CMK (cell line): Measurements from ENCODE around the gene HRC.
"Not testable (repeated sequence)": the region's sequence is repeated elsewhere in the genome, so short reads cannot be mapped to it uniquely, and the experiment has no call there.

Source experiments
- DNase-seq: peaks from one replicate; pipeline ENCODE4 v3.0.0-alpha.2; 2010; ENCODE audit warnings: low read depth

HRC gene

DNA sequence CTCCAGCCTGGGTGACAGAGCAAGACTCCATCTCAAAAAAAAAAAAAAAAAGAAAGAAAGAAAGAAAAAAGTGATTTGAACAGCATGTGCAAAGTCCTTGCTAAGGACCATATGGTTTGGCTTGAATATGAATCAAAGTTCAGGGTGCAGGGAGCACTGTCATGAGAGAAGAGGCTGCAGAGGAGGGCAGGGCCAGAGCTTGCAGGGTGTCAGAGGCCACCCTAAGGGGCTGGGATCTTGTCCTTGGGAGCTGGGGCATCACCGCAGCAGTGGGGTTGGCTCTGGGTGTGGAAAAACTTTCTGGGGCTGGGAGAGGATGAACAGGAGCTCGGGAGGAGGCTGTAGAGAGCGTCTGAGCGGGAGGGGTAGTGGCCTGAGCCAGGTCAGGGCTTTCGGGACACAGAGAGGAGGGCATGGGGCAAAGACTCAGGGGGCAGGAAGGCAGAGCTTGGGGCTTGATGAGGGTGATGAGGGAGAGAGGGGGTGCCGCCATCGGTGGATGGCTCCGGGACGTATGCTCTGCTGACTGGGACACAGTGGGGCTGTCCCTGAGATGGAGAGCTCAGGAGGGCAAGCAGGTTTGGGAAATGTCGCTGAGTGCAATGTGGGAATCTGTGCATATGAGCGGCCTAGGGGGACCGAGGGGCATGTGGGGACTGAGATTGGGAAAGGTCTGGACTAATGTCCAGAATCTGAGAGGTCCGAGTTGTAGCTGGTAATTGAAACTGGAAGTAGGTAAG lies 5.4 kb upstream of the HRC start:
- no peak for DNase-seq

DNA sequence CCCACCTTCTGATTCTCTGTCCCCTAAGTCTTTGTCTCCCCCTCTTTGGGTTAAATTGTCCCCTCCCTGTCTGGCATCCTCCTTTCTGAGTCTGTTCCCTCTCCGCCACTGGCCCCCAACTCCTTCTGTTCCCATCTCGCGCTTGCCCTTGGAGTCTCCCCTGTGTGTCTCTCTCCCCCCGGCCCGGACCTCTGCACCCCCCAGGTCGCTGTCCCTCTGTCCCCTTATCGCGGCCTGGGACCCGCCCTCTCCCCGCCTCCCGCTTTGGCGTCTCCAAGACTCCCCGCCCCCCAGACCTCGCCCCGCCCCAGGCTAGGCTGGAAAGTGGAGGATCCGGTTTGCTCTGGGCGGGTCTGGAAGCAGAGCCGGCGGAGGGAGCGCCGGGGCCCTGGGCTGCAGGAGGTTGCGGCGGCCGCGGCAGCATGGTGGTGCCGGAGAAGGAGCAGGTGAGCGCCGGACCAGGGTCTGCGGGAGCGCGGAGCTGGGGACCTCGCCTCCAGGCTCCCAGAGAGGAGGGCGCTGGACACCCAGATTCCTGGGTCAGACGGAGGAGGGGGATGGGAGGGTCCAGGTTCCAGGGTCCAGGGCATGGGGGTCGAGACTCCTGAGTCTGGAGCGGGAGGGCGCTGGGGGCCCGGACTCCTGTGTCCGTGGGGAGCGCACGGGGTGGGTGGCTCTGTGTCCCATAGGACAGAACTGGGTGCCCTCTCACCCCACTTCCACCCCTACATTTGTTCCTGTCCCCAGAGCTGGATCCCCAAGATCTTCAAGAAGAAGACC lies 2.4 kb upstream of the HRC start, which contains the start of gene TRPM4:
TSS of gene TRPM4 (plus strand) at position 348 of the 780 bp plus-strand sequence. CDS start at position 423, 75 bp downstream.
- peak; percentile 70 for DNase-seq

DNA sequence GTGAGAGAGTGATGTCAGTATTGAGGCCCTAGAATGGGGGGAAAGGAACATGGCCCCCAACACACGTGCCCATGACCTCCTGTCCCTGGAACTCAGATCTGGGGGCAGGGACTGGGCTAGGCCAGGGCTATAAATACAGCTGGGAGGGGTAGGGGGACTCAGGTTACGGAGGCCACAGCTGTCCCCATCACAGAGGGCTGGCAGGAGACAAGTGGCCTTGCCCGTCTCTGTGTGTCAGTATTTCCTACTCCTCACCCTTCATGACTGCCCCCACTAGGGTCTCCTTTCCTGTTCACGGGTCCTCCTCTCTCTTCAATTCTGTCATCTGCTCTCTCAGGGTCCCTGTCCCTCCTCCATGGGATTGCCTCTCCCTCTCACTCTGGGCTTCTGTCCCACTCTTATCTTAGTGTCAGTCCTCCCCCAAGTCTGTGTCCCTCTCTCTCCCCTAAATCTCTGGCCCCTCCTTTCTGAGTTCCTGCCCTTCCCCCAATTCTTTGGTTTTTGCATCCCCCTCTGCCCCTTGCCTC lies 687 bp upstream of the HRC start:
- DNase-seq = no peak

DNA sequence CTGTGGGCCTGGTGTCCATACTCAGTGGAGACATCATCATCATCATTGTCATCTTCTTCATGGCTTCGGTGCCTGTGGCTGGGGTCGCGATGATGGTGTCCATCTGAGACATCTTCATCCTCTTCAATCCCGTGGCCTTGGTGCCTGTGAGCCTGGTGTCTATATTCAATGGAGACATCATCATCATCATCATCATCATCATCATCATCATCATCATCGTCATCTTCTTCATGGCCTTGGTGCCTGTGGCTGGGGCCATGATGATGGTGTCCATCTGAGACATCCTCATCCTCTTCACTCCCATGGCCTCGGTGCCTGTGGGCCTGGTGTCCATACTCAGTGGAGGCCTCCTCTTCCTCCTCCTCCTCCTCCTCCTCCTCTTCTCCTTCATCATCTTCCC lies 917 bp downstream of the HRC start:
- no peak for DNase-seq

DNA sequence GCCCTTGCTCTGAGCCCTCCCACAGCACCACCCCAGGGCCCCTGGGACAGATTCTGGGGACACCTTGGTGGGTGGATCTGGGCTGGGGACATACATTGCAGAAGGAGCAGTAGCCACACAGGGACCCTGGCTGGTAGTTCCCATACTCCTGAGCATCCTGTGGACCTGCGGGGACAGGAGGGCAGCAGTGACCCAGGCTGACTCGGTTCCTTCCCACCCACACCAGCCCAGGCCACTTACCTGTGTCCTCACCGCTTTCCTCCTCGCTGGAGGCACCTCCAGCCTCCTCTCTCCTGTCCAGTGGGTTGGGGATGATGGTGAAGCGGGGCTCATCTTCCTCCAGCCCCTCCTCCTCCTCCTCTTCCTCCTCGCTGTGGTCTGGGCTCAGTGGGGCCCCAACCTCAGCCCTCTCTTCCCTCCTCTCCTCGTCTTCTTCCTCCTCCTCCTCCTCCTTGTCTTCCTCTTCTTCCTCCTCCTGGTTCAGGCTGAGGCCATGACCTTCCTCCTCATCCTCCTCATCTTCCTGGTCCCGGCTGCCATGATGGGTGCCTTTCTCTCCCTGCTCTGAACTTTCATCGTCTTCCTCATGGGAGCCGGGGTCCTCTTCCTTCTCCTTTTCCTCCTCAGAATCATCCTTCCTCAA lies 1.9 kb downstream of the HRC start:
- no peak for DNase-seq

DNA sequence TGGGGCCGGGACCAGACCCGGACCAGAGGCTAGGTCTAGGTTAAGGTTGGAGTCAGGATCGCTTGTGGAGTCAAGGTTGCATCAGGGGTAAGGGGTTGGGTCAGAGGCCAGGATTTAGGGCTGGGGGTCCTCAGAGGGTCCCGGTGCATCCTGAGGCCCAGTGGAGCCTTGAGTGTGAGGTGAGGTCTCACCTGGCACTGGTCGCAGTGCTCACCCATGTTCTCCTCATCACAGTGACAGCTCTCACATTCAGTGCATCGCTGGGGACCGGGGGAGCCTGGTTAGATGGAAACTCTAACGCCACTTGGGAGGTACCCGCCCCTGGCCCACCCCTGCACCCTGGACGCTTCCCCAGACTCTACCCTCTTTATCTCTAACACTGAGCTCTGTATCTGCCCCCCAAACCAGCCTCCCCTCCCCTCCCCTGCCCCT lies 3.1 kb downstream of the HRC start:
- DNase-seq = no peak

DNA sequence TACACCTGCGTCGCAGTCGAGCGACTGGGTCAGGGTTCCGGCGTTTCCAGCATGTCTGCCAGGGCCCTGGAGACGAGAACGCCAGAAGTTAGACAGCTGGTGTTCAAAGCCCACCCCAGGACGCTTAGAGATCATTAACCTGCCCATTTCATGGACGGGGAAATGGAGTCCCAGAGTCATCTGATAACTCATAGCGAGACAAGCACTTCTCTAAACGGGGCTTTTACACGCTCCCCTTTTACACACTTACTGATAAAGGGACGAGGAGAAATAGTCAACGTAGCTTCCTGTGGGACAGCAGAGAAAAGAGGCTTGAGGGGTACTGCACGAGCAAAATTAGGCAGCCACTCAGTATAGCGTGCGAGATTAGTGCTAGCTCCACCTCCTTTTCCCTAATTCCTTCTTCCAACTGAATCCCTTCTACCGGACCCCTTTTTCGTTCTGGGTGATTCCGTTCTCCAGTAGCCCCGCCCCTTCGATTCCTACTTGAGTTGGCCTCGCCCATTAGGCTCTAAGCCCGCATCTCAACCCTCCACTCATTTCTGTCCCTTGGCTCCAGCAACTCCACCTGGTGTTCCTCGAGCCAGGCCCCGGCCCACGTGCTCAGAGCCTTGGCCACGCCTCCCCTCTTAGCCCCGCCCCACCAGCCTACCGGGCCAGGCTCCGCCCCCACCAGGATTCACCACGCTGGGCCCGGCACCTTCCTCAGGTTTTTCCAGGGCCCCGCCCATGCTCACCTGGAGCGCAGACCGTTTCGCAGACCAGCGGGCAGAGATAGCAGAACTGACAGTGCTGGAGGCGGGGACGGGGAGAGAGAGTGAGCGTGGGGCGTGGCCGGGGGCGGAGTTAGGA lies 3.7 kb downstream of the HRC start:
- DNase-seq = peak; percentile 70

DNA sequence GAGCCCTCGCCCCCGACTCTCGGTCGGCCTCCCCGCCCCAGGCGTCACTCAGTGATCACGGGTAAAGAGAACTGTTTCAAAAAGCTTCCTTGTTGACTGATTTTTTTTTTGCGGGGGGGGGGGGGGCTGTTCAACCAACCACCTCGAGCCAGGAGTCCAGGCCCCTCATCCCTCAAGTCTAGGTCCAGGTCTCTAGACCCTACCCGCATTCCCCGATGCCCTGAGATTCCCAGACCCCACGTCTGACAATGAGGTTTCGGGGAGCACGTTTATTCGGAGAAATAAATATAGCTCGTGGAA lies 4.3 kb downstream of the HRC start:
- no peak for DNase-seq

DNA sequence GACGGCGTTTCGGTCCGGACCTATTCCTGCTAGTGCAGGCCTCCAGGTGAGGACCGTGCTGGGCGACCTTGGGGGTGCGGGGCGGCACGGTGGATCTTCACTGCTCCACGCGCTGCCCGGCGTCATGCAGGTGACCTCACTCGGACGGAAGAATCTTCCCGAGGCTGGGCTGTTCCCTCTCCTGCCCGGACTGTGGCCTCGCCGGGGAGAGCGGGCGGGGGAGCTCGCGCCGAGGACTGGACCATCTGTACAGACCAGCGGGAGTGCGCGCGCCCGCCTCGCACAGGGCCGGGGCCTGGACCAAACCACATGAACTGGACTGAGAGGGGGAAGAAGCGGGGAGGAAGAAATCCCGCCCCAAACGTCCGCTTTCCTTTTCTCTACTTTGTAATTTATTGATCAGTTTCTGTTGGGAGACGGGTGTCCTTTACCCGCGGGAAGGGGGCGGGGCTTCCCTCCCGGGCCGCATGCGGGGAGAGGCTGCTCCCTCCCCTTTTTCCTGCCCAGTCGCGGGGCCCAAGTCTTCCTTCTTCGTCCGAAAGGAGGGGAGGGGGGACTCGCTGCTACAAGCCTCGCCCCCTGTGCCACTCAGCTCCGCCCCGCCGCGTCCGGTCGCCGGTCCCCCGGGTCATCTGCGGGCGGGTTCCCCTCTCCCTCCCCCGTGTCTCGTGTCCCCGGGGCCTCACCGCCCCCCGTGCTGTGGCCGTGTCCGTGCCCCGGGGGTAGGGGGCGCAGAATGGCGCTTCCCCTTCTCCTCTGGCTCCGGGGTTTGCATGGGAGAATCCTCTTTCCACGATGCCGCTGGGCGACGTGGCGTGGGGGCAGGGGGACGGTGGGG lies 4.9 kb downstream of the HRC start:
- peak; percentile 91 for DNase-seq

DNA sequence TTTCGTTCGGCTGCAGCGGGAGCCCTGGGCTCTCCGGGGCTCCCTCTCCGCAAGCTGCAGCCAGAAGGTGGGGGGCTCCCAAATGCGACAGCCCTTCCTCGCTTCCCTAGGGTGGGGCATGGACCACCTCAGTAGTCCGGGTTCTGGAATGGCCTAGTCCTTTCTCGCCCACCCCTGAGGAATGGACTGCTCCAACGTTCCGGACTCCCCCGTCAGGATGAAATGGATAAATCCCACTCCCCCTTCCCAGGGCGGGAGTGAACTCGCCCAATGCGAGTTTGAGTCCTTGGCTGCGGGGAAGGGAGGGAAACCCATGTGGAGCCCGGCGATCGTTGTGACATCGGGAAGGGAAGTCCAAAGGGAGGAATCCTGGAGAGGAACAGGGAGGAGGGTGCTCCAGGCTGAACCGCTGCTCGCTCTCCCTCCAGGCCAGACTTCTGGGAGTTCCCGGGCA lies 5.5 kb downstream of the HRC start:
- peak; percentile 71 for DNase-seq

DNA sequence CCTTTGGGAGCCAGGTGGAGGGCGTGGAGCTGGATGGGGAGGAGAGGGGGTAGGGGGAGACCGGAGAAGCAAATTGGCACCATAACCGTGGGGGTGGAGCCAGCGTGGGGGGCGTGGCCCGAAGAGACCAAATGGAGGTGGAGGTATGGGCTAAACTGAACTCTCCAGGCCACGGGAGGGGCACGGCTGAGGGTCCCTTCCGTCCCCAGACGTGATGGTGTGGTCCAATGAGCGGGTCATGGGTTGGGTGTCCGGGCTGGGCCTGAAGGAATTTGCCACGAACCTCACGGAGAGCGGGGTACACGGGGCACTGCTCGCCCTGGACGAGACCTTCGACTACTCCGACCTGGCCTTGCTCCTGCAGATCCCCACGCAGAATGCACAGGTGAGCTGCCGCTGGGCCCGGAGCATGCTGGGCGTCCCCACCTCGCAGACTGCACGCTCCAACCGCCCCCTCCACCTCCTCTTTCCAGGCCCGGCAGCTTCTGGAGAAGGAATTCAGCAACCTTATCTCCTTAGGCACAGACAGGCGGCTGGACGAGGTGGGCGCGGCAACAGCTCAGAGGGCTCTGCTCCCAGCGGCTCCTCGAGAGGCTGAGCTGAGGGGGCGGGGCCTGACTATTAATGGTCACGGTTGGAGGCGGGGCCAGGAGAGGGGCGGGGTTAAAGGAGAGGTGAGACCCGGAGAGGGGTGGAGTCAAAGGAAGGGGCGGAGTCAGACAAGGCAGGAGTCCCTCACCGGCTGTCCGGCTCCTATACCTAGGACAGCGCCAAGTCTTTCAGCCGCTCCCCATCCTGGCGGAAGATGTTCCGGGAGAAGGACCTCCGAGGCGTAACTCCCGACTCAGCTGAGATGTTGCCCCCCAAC lies 6.2 kb downstream of the HRC start:
- peak; percentile 95 for DNase-seq

DNA sequence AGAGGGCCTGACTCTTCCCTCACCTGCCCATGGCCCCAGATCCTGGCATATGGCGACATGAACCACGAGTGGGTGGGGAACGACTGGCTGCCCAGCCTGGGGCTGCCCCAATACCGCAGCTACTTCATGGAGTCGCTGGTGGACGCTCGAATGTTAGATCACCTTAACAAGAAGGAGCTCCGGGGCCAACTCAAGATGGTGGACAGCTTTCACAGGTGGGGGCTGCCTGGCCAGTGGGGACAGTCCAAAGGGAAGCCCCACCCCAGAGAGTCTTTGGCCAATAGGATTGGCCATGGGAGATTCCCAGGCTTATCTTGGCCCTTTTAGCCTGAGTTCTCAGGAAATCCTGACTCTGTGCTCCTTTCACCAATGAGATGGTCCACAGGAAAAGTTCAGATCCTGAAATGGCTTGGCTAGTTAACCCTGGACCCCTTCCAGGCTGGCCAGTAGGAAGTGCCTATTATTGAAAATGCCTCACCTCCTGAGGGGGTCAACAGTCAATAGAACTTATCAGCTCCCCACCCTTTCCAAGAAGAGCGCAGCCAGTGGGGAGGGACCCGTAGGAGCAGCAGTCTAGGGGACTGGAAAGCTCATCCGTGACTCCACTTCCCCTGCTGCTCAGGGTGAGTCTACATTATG lies 7.0 kb downstream of the HRC start:
- DNase-seq = no peak

DNA sequence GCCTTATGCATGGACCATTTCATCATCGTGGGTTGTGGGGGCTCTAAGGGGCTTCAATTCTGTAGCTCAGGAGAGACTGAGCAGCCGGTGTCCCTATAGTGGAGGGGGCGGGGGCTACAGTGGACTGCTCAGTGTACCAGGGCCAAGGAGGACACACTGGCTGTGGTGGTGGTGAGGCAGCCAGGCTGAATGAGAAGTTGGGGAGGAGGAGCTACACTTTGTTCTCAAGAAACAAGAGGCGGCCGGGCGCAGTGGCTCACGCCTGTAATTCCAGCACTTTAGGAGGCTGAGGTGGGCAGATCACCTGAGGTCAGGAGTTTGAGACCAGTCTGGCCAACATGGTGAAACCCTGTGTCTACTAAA lies 8.8 kb downstream of the HRC start:
- DNase-seq = not testable (repeated sequence)

DNA sequence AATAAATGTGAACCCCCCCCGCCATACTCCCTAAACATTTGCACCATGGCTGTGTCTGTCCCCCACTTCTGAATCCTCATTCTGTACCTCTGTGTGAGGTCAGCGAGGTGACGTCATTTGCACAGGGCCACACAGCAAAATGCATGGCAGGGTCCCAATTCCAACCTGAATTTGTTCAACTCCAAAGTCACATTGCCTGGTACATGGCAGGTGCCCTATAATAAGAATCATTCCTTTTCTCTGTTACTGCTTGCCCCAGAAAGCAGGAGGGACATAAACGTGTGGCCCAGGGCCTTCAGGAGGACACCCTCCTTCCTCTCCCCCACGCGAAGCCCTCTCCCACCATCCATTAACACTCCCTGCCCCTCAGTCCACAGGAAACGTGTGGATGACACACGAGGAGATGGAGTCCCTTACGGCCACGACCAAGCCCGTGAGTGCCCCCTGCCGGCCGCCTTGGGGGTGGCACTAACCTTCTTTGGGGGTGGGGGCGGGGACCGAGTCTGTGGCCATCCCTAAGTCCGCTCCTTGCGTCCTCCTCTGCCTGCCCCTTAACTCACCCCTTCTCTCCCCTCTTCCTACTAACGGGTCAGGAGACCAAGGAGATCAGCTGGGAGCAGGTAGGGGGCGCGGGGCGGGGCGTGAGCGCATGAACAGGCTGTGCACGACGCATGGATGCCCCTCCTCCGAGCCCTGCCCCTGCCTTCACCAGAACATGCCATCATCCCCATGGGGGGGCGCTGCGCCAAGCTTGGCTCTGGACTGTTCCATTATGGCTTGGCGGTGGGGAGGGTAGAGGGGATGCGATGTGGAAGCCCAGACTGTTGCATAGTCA lies 9.4 kb downstream of the HRC start:
- peak; percentile 70 for DNase-seq

DNA sequence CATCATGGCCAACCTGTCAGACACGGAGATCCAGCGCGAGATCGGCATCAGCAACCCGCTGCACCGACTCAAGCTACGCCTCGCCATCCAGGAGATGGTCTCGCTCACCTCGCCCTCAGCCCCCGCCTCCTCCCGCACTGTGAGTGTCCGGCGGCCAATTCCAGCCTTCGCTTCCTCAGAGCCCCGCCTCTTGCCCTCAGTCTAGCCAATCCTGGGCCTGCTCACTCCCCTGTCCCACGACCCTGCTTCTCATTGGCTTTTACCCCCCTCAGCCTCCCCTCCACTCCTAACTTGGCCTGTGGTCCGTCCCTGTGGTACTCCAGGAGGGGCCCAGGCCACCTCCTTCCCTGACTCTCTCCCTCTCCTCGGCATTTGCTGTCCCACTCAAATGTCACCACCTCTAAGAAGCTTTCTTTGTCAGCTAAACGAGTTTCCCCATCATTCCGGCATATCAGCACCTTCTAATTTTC lies 12.3 kb downstream of the HRC start:
- no peak for DNase-seq

DNA sequence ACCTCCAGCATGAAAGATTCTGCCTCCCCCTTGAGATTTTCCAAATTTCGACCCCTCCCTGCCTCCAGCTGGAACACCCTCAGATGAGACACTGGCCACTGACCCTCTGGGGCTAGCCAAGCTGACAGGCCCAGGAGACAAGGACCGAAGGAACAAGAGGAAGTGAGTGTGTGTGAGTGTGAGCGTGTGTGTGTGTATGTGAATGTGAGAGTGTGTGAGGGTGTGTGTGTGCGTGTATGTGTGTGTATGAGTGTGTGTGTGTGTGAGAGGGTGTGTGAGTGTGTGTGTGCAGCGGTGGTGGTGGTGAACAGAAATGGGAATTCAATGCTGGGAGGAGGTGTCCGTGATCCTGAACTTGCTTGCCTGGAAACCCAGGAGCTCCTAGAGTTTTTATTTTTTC lies 13.8 kb downstream of the HRC start:
- DNase-seq = no peak

DNA sequence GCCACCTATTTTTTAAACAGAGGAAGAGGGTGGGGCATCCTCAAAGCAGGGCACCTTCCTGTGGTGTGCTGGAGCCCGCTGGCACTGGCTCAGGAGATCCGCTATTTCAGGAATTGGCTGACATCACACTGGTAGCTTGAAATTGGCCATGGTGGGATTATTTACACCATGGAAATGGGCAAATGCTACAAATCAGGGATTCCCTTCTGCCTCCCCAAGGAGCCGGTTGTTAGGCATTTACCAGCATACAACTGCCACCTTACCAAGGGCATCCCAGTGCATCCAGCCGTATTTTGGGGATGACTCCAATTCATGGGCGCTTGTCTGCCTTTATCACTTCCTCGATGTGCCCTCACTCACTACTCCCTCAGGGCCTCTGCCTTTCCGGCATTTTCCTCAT lies 14.2 kb downstream of the HRC start:
- DNase-seq = no peak

DNA sequence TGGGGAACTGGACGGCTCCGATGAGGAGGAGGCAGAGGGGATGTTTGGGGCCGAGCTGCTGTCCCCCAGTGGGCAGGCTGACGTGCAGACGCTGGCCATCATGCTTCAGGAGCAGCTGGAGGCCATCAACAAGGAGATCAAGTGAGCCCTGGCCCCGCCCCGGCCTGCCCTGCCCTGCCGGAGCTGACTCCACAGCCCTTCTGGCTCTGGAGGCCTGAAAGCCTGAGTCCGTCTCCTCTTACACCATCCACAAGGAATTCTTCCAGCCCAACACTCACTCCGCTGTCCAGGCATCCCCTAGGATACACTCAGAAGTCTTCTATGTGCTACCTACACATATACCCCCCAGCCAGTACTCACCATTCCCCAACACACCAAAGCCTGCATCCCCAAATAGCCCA lies 18.4 kb downstream of the HRC start:
- DNase-seq = no peak
